BLaER1 (cell line): ENCODE measurements around the gene ABHD17B.
A peak's percentile ranks its signal among the peaks of the same experiment; 100 is the strongest.

Experiments used
- H3K27ac ChIP-seq: shearing (Covaris generic); formaldehyde crosslinking; 2 replicates; pipeline ENCODE4 v1.8.1; 2022
- H3K27me3 ChIP-seq: shearing (Covaris generic); formaldehyde crosslinking; 2 replicates; pipeline ENCODE4 v1.8.1; 2022
- H3K36me3 ChIP-seq: shearing (Covaris generic); formaldehyde crosslinking; 2 replicates; pipeline ENCODE4 v1.8.1; 2022
- H3K4me1 ChIP-seq: shearing (Covaris generic); formaldehyde crosslinking; 2 replicates; pipeline ENCODE4 v1.8.1; 2022
- H3K4me2 ChIP-seq: shearing (Covaris generic); formaldehyde crosslinking; 2 replicates; pipeline ENCODE4 v1.8.1; 2022
- H3K4me3 ChIP-seq: shearing (Covaris generic); formaldehyde crosslinking; 2 replicates; pipeline ENCODE4 v1.8.1; 2022
- H3K9ac ChIP-seq: shearing (Covaris generic); formaldehyde crosslinking; 2 replicates; pipeline ENCODE4 v1.8.1; 2022
- H3K9me3 ChIP-seq: shearing (Covaris generic); formaldehyde crosslinking; 2 replicates; pipeline ENCODE4 v1.8.1; 2022
- H4K20me1 ChIP-seq: shearing (Covaris generic); formaldehyde crosslinking; 2 replicates; pipeline ENCODE4 v1.8.1; 2022
- Cebpa-rat ChIP-seq: shearing (Covaris generic); IDR thresholded peaks from 2 replicates; pipeline ENCODE4 v1.8.1; 2022

ABHD17B gene

GRCh38 chr9:71830153-71830552 lies 80.8 kb downstream of the ABHD17B start:
- H3K27ac ChIP-seq, result no peak overlapping the region
- no peaks in the 10 kb centered on the region for H3K27me3 ChIP-seq
- H4K20me1 ChIP-seq, result no peaks in the 10 kb centered on the region
- TF ChIP-seq Cebpa-rat, result no peak
- no peak overlapping the region for H3K4me3 ChIP-seq
- H3K4me1 ChIP-seq, result no peaks in the 10 kb centered on the region
- H3K36me3 ChIP-seq, result no peaks in the 10 kb centered on the region
- no peak overlapping the region for H3K9ac ChIP-seq
- peaks cover 9% of the 10 kb centered on the region; the same call in 1 of the 2 replicates for H3K9me3 ChIP-seq
- H3K4me2 ChIP-seq, result no peak overlapping the region

GRCh38 chr9:71826279-71826678 lies 84.7 kb downstream of the ABHD17B start:
- Histone ChIP-seq H3K27ac (no peak overlapping the region), H3K4me3 (no peak overlapping the region), H3K4me1 (no peaks in the 10 kb centered on the region), H3K36me3 (no peaks in the 10 kb centered on the region), H3K9ac (no peak overlapping the region), H3K27me3 (no peaks in the 10 kb centered on the region), H3K4me2 (no peak overlapping the region), H4K20me1 (no peaks in the 10 kb centered on the region), H3K9me3 (no peaks in the 10 kb centered on the region)
- TF ChIP-seq Cebpa-rat, result no peak

DNA sequence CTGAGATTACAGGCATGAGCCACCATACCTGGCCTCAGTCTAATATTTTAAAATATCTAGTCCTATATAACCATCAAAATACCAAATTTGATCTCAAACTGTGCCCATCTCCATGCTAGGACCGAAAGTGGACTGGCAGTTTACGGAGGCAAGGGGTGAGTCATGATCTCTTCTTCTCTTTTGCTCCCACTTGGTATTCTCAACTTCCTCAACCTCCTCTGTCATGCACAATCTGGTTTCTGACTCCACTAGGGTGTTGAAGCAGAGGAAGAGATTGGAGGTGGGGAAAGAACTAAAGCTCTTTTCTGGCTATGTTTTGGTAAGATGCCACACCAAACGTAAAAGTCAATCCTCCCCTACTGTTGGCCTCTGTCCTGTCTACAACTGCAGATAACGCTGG lies 86.7 kb downstream of the ABHD17B start:
- no peaks in the 10 kb centered on the region for H3K27me3 ChIP-seq
- no peaks in the 10 kb centered on the region for H3K36me3 ChIP-seq
- H3K4me2 ChIP-seq, result no peak overlapping the region
- no peak overlapping the region for H3K4me3 ChIP-seq
- TF ChIP-seq Cebpa-rat, result no peak
- no peaks in the 10 kb centered on the region for H3K9me3 ChIP-seq
- H3K27ac ChIP-seq, result no peak overlapping the region
- H3K4me1 ChIP-seq, result no peaks in the 10 kb centered on the region
- no peaks in the 10 kb centered on the region for H4K20me1 ChIP-seq
- H3K9ac ChIP-seq, result no peak overlapping the region

GRCh38 chr9:71822935-71823334 lies 88.1 kb downstream of the ABHD17B start:
- no peak for TF ChIP-seq Cebpa-rat
- Histone ChIP-seq H3K27ac (no peak overlapping the region), H3K4me3 (no peak overlapping the region), H3K9me3 (no peaks in the 10 kb centered on the region), H3K36me3 (no peaks in the 10 kb centered on the region), H3K27me3 (no peaks in the 10 kb centered on the region), H4K20me1 (no peaks in the 10 kb centered on the region), H3K4me2 (no peak overlapping the region), H3K4me1 (no peaks in the 10 kb centered on the region), H3K9ac (no peak overlapping the region)

DNA sequence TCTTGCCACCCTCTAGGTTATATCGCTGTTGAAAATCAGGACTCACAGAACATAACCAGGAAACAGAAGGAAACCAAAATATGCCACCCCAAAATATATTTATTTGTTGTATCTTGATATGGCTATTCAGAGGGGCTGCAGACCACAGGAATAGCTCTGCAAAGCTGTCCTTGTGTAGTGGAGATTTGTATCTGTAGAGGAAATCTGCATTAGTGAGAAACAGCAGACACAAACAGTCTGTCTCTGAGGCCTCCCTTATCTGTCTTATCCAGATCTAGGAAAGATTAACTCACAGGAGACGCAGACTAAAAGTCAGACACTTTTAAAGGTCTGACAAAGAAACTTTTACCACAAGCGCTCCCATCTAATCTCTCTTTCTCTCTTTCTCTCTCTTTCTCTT lies 88.5 kb downstream of the ABHD17B start:
- no peak overlapping the region for H3K9ac ChIP-seq
- H3K27me3 ChIP-seq, result no peaks in the 10 kb centered on the region
- no peak overlapping the region for H3K27ac ChIP-seq
- peaks cover 2% of the 10 kb centered on the region for H3K4me1 ChIP-seq
- H3K4me3 ChIP-seq, result no peak overlapping the region
- H4K20me1 ChIP-seq, result no peaks in the 10 kb centered on the region
- TF ChIP-seq Cebpa-rat, result no peak
- H3K4me2 ChIP-seq, result no peak overlapping the region
- H3K9me3 ChIP-seq, result no peaks in the 10 kb centered on the region
- no peaks in the 10 kb centered on the region for H3K36me3 ChIP-seq

GRCh38 chr9:71821405-71821804 lies 89.6 kb downstream of the ABHD17B start:
- no peak overlapping the region for H3K4me3 ChIP-seq
- H3K4me1 ChIP-seq, result peaks cover 13% of the 10 kb centered on the region
- H3K27ac ChIP-seq, result no peak overlapping the region
- no peaks in the 10 kb centered on the region for H3K9me3 ChIP-seq
- no peaks in the 10 kb centered on the region for H4K20me1 ChIP-seq
- no peak for TF ChIP-seq Cebpa-rat
- H3K27me3 ChIP-seq, result no peaks in the 10 kb centered on the region
- H3K36me3 ChIP-seq, result no peaks in the 10 kb centered on the region
- no peak overlapping the region for H3K9ac ChIP-seq
- H3K4me2 ChIP-seq, result no peak overlapping the region

GRCh38 chr9:71820403-71820921 lies 90.5 kb downstream of the ABHD17B start:
- H3K27ac ChIP-seq, result no peak overlapping the region
- H3K4me1 ChIP-seq, result peaks cover 15% of the 10 kb centered on the region
- no peaks in the 10 kb centered on the region for H3K9me3 ChIP-seq
- no peaks in the 10 kb centered on the region for H3K27me3 ChIP-seq
- H3K4me2 ChIP-seq, result no peak overlapping the region
- no peak overlapping the region for H3K9ac ChIP-seq
- no peak for TF ChIP-seq Cebpa-rat
- H3K4me3 ChIP-seq, result no peak overlapping the region
- no peaks in the 10 kb centered on the region for H4K20me1 ChIP-seq
- no peaks in the 10 kb centered on the region for H3K36me3 ChIP-seq

DNA sequence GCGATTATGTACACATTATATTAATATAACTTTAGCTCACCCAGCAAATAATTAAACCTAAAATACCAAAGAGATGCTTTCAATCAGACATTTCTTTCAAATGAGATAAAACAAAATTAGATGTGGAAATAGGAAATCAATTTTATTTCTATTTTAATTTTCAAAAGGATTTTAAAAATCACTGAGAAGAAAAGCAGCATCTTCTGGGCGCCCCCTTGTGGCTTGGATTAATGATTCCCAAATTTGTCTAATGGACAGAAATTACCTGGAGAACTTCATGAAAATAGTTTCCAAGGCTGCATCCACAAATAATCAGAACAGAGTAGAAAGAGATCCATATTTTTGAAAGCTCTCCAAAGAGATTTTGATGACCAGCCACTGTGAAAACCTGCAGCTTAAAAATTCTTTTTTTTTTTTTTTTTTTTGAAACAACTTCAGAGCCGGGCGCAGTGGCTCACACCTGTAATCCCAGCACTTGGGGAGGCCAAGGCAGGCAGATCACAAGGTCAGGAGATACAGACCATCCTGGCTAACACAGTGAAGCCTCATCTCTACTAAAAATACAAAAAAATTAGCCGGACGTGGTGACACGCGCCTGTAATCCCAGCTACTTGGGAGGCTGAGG lies 91.8 kb downstream of the ABHD17B start:
- no peak overlapping the region for H3K4me2 ChIP-seq
- H4K20me1 ChIP-seq, result no peaks in the 10 kb centered on the region
- H3K4me3 ChIP-seq, result no peak overlapping the region
- H3K4me1 ChIP-seq, result peaks cover 15% of the 10 kb centered on the region
- no peak overlapping the region for H3K27ac ChIP-seq
- no peaks in the 10 kb centered on the region for H3K9me3 ChIP-seq
- no peak for TF ChIP-seq Cebpa-rat
- no peaks in the 10 kb centered on the region for H3K36me3 ChIP-seq
- H3K27me3 ChIP-seq, result no peaks in the 10 kb centered on the region
- H3K9ac ChIP-seq, result no peak overlapping the region

- no peaks in the 10 kb centered on the region for H3K27me3 ChIP-seq
- H3K4me1 ChIP-seq, result peaks cover 24% of the 10 kb centered on the region
- H4K20me1 ChIP-seq, result no peaks in the 10 kb centered on the region
Observed at GRCh38 chr9:71816916-71817451, 94.0 kb downstream of the ABHD17B start.

More at GRCh38 chr9:71816916-71817451, 94.0 kb downstream of the ABHD17B start:
- H3K27ac ChIP-seq, result no peak overlapping the region
- H3K9ac ChIP-seq, result no peak overlapping the region
- TF ChIP-seq Cebpa-rat, result no peak
- H3K4me2 ChIP-seq, result peak overlapping the region; percentile 50
- no peaks in the 10 kb centered on the region for H3K36me3 ChIP-seq
- no peak overlapping the region for H3K4me3 ChIP-seq
- H3K9me3 ChIP-seq, result no peaks in the 10 kb centered on the region
